Nephron progenitor cell (in vitro differentiated cells): ENCODE data around the gene TUBB2B.

ENCODE experiments used
- DNase-seq: peaks from one replicate; pipeline ENCODE4 v3.0.0; 2021
- H3K27ac Mint-ChIP-seq: 2 replicates; pipeline ENCODE4 v1.8.0; 2021; ENCODE audit warnings: mild to moderate bottlenecking, moderate library complexity, mixed read lengths
- H3K27me3 Mint-ChIP-seq: 2 replicates; pipeline ENCODE4 v1.8.0; 2021; ENCODE audit warnings: mild to moderate bottlenecking, low read depth, mixed read lengths; ENCODE audit not compliant: poor library complexity
- H3K36me3 Mint-ChIP-seq: 2 replicates; pipeline ENCODE4 v1.8.0; 2021; ENCODE audit warnings: low read depth, mixed read lengths
- H3K4me1 Mint-ChIP-seq: 2 replicates; pipeline ENCODE4 v1.8.0; 2021; ENCODE audit warnings: mixed read lengths
- H3K4me3 Mint-ChIP-seq: 2 replicates; pipeline ENCODE4 v1.8.0; 2021; ENCODE audit warnings: mild to moderate bottlenecking, moderate library complexity, mixed read lengths
- H3K9me3 Mint-ChIP-seq: 2 replicates; pipeline ENCODE4 v1.8.0; 2021; ENCODE audit warnings: mild to moderate bottlenecking, moderate library complexity, mixed read lengths
- TF ChIP-seq, protein P1 (sequence below): fragments of 200-600 bp; sonication (generic); IDR thresholded peaks from 2 replicates; pipeline ENCODE4 v1.5.0; 2021; ENCODE audit warnings: antibody characterized with exemption

The TUBB2B gene

GRCh38 chr6:3233904-3234303 lies 6.5 kb upstream of the TUBB2B start:
- DNase-seq: no peak
- no peaks in the 10 kb centered on the region for H3K36me3 Mint-ChIP-seq
- H3K27me3 Mint-ChIP-seq: peaks cover 17% of the 10 kb centered on the region
- H3K4me1 Mint-ChIP-seq: peaks cover 82% of the 10 kb centered on the region
- no peak overlapping the region for H3K4me3 Mint-ChIP-seq
- H3K9me3 Mint-ChIP-seq: no peaks in the 10 kb centered on the region
- TF ChIP-seq, protein P1, sequence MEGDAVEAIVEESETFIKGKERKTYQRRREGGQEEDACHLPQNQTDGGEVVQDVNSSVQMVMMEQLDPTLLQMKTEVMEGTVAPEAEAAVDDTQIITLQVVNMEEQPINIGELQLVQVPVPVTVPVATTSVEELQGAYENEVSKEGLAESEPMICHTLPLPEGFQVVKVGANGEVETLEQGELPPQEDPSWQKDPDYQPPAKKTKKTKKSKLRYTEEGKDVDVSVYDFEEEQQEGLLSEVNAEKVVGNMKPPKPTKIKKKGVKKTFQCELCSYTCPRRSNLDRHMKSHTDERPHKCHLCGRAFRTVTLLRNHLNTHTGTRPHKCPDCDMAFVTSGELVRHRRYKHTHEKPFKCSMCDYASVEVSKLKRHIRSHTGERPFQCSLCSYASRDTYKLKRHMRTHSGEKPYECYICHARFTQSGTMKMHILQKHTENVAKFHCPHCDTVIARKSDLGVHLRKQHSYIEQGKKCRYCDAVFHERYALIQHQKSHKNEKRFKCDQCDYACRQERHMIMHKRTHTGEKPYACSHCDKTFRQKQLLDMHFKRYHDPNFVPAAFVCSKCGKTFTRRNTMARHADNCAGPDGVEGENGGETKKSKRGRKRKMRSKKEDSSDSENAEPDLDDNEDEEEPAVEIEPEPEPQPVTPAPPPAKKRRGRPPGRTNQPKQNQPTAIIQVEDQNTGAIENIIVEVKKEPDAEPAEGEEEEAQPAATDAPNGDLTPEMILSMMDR: no peak
- H3K27ac Mint-ChIP-seq: no peak overlapping the region

- TF ChIP-seq, protein P1: no peak
- Mint-ChIP-seq H3K27ac (no peak overlapping the region), H3K9me3 (no peaks in the 10 kb centered on the region), H3K36me3 (no peaks in the 10 kb centered on the region), H3K4me1 (peaks cover 86% of the 10 kb centered on the region), H3K4me3 (peak overlapping the region; percentile 94), H3K27me3 (peaks cover 17% of the 10 kb centered on the region)
- no peak for DNase-seq
These were observed 5.9 kb upstream of the TUBB2B start for GRCh38 chr6:3233321-3233720.

DNA sequence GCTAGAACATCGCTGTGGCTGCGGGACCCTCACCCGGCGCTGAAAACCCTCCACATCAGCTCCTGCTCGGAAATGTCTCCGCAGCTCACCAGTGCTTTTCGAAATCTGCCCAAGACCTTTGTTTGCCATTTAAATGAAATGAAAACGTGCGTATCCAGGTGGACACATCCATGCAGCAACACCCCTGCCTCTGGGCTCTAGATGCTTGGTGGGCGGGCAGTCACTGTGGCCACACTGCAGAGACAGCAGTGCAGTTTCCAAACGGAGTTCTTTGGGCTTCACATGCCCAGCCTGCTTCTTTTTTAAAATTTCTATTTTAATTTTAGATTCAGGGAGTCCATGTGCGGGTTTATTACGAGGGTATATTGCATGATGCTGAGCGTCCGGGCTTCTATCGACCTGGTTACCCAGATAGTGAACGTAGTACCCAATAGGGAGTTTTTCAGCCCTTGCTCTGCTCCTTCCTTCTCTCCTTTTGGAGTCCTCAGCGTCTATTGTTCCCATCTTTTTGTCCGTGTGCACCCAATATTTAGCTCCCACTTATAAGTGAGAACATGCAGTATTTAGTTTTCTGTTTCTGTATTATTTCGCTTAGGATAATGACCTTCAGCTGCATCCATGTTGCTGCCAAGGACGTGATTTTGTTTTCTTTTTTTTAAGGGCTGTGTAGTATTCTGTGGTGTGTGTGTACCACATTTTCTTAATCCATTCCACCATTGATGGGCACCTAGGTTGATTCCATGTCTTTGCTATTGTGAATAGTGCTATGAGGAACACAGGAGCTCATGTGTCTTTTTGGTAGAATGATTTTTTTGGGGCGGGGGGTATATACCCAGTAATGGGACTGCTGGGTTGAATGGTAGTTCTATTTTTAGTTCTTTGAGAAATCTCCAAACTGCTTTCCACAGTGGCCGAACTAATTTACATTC lies 4.8 kb upstream of the TUBB2B start:
- no peaks in the 10 kb centered on the region for H3K36me3 Mint-ChIP-seq
- H3K4me1 Mint-ChIP-seq: peaks cover 76% of the 10 kb centered on the region
- DNase-seq: no peak
- TF ChIP-seq, protein P1: no peak
- peak overlapping the region; percentile 94 for H3K4me3 Mint-ChIP-seq
- no peak overlapping the region for H3K27ac Mint-ChIP-seq
- H3K9me3 Mint-ChIP-seq: no peaks in the 10 kb centered on the region
- peaks cover 17% of the 10 kb centered on the region for H3K27me3 Mint-ChIP-seq

DNA sequence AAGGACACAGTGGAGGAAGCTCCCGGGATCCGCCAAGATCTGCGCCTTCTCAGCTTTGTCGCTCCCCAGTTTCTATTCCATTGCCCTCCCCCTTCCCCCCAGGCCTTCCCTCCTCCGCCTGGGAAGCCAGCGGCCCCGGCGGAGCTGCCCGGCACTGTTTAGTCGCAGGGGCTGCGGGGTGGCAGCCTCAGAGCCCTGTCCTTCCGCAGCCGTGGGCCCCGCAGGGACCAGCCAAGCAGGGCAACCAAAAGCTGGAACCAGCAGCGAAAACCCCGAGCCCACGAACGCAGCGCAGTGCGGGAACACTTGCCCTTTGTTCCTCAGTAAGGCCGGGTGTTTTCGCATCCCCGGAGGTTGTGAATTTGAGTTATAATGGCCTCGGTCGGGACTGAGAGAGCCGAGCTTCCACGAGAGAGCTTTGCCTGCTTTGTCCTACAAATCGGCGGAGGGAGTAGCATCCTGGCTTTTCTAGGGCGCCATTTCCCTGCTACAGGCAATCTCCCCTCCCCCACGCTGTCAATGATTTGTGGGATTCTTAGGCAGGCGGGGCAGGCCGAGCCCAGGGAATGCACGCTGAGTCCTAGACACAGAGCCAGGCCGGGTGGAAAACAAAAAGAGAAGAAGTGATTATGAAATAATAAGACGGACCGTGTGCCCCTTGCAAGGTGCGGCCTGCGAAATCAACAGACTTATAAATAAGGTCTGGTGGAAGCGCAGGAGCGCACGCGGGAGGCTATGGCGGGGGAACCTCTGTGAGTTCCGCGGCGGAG lies 4.0 kb upstream of the TUBB2B start:
- H3K4me3 Mint-ChIP-seq: peak overlapping the region; percentile 94
- peak; percentile 85 for DNase-seq
- H3K27ac Mint-ChIP-seq: peak overlapping the region; percentile 94
- H3K36me3 Mint-ChIP-seq: no peaks in the 10 kb centered on the region
- TF ChIP-seq, protein P1: no peak
- peaks cover 17% of the 10 kb centered on the region for H3K27me3 Mint-ChIP-seq
- peaks cover 73% of the 10 kb centered on the region for H3K4me1 Mint-ChIP-seq
- H3K9me3 Mint-ChIP-seq: no peaks in the 10 kb centered on the region

DNA sequence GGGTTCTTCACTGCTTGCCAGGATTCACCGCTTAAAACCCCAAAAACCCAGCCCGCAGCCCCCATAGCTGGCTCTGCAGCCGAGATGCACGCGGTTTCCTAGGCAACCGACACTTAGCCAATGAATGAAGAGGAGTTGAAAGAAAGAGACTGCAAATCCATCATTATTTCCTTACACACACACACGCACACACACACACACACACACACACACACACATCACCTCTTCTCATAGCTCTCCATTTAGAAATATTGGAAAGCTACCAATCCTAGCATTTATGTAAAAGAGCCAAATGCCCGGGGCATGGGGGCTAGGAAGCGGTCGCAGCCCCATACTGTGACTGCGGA lies 3.4 kb upstream of the TUBB2B start:
- Mint-ChIP-seq H3K4me1 (peaks cover 73% of the 10 kb centered on the region), H3K4me3 (peak overlapping the region; percentile 94), H3K27me3 (peaks cover 17% of the 10 kb centered on the region), H3K36me3 (peaks cover 3% of the 10 kb centered on the region), H3K27ac (peak overlapping the region; percentile 94), H3K9me3 (no peaks in the 10 kb centered on the region)
- TF ChIP-seq, protein P1: no peak
- peak; percentile 59 for DNase-seq
